GM23248 (cell line): ENCODE results near the gene IKZF1.

Experiments used
- EZH2 ChIP-seq: fragments of 200-600 bp; sonication (generic); IDR thresholded peaks from 2 replicates; pipeline ENCODE4 v1.6.1; 2018; ENCODE audit warnings: antibody characterized with exemption, mild to moderate bottlenecking; ENCODE audit not compliant: insufficient read depth, poor library complexity, severe bottlenecking
- EZH2phosphoT487 ChIP-seq: fragments of 200-600 bp; sonication (generic); IDR thresholded peaks from 2 replicates; pipeline ENCODE4 v1.6.1; 2018; ENCODE audit warnings: antibody characterized with exemption, moderate library complexity, mild to moderate bottlenecking, low read depth; ENCODE audit not compliant: insufficient read depth

DNA sequence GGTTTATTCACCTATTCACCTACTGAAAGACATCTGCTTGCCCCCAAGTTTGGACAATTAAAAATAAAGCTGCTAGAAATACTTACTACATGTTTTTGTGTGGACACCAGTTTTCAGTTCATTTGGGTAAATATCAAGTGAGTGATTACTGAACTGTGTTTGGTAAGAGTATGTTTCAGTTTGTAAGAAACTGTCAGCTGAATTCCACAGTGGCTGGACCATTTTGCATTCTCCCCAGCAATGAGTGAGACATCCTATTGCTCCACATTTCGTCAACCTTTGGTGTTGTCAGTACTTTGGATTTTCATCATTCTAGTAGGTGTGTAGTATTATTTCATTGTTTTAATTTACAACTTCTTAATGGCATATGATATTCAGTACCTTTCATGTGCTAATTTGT lies 17.4 kb upstream of the IKZF1 start:
- TF ChIP-seq EZH2 (no peak), EZH2phosphoT487 (no peak)
